Measurements from ENCODE around the gene NIPSNAP2. TPM values are rescaled to one million over a fixed set of nuclear protein-coding genes. Genes with fewer than 3 reads are reported as not detected.
"Not testable (repeated sequence)": the region's sequence is repeated elsewhere in the genome, so short reads cannot be mapped to it uniquely, and the experiment has no call there.

Gene NIPSNAP2
- total RNA-seq (10 to 100 TPM; 32.7 to 42.5 TPM), total RNA-seq (25.9 to 38.9 reads per million in 2 donors)

- peak within 1 kb of the TSS; percentile 96 for H3K27ac Mint-ChIP-seq
- peaks cover 2% of the 10 kb centered on the region for H3K36me3 Mint-ChIP-seq (ENCODE audit: low read depth)
- ATAC-seq (peak; percentile 92), DNase-seq (peak; percentile 57 to 77 (median 67))
- H3K9me3 ChIP-seq (ENCODE audit: control insufficient read depth, low read length, poor library complexity, severe bottlenecking), result no peaks in the 10 kb centered on the region
- H3K4me1 Mint-ChIP-seq, result peaks cover 23% of the 10 kb centered on the region
- peak within 1 kb of the TSS; percentile 81 for H3K4me3 Mint-ChIP-seq
- H3K27me3 Mint-ChIP-seq, result no peaks in the 10 kb centered on the region
Observed at GRCh38 chr7:55964261-55965099, at the start of gene NIPSNAP2. NIPSNAP2 (plus strand) TSS chr7:55964585; CDS start chr7:55964610, 25 bp downstream.

DNA sequence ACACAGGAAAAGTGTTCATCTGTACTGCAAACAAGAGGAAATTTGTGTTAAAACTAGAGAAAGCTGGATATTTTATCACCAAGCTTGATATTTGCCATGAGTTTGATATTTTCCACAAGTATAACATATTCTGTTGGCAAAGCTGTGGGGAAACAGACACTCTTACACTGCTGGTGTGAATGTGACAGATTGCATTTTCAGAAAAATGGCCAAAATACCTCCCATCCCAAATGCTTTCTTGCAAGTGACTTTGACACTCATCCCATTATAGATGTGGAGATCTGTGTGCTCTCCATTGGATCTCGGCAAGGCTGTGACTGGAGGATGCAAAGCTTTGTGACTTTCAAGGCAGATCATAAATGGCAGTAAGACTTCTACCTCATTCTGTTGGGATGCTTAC is 46.6 kb upstream of the NIPSNAP2 start:
- H3K9me3 ChIP-seq (ENCODE audit: control insufficient read depth, low read length, poor library complexity, severe bottlenecking), result no peaks in the 10 kb centered on the region
- H3K36me3 Mint-ChIP-seq (ENCODE audit: low read depth), result peaks cover 5% of the 10 kb centered on the region
- H3K27ac Mint-ChIP-seq, result no peak overlapping the region
- no peak overlapping the region for H3K4me3 Mint-ChIP-seq
- H3K27me3 Mint-ChIP-seq, result no peaks in the 10 kb centered on the region
- DNase-seq, result no peak
- ATAC-seq, result no peak
- H3K4me1 Mint-ChIP-seq, result no peaks in the 10 kb centered on the region

DNA sequence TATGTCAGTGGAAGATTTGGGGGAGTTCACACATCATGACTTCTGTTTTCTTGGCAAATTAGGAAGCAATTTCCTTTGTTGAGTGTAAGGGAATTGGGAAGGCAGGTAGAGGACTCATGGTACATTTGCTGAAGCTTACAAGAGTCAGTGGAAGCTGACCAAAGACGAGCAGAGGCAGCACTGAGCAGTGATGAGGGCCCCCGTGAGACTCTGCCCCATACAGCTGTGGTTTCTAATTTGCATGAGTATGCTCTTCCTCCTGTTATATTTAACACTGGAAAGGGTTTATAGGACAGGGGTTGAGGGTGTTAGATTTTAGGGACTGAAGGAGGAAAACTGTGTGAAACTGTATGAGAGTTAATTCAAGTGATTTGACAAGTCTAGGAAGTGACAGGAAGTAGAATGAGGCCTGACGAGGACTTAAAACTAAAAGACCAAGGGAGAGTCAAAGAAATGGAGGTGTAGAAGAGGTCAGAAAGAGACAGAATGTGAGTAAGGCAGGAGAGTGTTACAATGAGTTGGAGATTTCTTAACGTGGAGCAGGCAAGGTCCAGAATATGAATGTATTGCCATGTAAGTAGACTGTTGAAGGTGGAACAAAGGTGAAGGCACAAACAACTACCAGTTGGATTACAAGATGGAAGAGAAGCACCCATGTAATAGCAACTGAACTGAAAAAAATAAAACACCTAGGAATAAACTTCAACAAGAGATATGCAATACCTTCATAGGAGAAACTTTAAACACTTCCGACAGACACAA is 36.2 kb upstream of the NIPSNAP2 start:
- H3K36me3 Mint-ChIP-seq (ENCODE audit: low read depth), result peaks cover 14% of the 10 kb centered on the region
- H3K27me3 Mint-ChIP-seq, result no peaks in the 10 kb centered on the region
- no peak overlapping the region for H3K27ac Mint-ChIP-seq
- H3K4me1 Mint-ChIP-seq, result peaks cover 2% of the 10 kb centered on the region
- DNase-seq, result no peak
- H3K9me3 ChIP-seq (ENCODE audit: control insufficient read depth, low read length, poor library complexity, severe bottlenecking), result no peaks in the 10 kb centered on the region
- no peak for ATAC-seq
- H3K4me3 Mint-ChIP-seq, result no peak overlapping the region

DNA sequence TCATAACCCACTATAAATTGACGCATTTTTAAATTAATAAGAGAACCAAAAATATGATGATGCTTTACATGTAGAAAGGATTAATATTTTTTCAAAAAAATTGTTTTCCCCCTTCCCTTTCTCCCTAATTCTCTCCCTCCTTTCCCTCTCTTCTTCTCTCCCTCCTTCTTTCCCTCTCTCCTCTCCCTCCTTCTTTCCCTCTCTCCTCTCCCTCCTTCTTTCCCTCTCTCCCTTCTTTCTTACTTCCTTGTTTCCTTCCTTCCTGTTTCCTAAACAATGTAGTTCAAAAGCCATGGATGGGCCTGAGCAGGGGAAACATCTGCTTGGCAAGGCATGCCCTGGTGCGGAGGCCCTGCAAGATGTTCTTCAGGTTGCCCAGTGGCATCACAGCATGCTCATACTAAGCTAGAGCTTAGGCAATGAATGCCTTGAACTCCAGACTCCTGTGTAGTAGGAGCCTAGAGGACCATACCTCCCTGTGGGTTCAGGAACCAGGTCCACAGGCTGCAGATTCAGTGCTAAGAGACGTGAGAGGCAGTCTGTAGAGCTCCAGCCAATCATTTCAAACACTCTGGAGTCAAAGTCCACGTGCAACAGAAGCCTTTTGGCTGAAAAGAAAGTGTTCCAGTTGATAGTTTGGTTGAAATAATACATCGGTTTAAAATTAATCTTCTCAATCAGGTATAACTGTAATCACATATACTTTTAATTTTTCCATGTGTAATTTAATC is 32.8 kb upstream of the NIPSNAP2 start:
- H3K27ac Mint-ChIP-seq, result no peak overlapping the region

DNA sequence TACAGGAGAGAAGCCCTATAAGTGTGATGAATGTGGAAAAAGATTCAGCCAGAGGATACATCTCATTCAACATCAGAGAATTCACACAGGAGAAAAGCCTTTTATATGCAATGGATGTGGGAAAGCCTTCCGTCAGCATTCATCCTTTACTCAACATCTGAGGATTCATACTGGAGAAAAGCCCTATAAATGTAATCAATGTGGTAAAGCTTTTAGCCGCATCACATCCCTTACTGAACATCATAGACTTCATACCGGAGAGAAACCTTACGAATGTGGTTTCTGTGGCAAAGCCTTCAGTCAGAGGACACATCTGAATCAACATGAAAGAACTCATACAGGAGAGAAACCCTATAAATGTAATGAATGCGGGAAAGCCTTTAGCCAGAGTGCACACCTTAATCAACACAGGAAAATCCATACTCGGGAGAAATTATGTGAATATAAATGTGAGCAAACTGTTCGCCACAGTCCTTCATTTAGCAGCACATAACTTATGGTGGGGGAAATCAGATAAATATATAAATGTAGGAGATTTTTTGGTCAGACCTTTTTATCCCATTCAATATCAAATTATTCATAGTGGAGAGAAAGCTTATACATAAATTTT is 24.8 kb upstream of the NIPSNAP2 start:
- no peaks in the 10 kb centered on the region for H3K4me1 Mint-ChIP-seq
- DNase-seq, result no peak
- no peaks in the 10 kb centered on the region for H3K9me3 ChIP-seq (ENCODE audit: control insufficient read depth, low read length, poor library complexity, severe bottlenecking)
- H3K36me3 Mint-ChIP-seq (ENCODE audit: low read depth), result peaks cover 2% of the 10 kb centered on the region
- H3K4me3 Mint-ChIP-seq, result no peak overlapping the region
- no peak overlapping the region for H3K27ac Mint-ChIP-seq
- no peak for ATAC-seq
- no peaks in the 10 kb centered on the region for H3K27me3 Mint-ChIP-seq

More for the DNA sequence above, 32.8 kb upstream of the NIPSNAP2 start:
- no peak for DNase-seq
- no peak for ATAC-seq
- H3K9me3 ChIP-seq (ENCODE audit: control insufficient read depth, low read length, poor library complexity, severe bottlenecking), result no peaks in the 10 kb centered on the region
- Mint-ChIP-seq H3K27me3 (no peaks in the 10 kb centered on the region), H3K4me3 (no peak overlapping the region), H3K4me1 (peaks cover 2% of the 10 kb centered on the region), H3K36me3 (ENCODE audit: low read depth) (peaks cover 6% of the 10 kb centered on the region)

DNA sequence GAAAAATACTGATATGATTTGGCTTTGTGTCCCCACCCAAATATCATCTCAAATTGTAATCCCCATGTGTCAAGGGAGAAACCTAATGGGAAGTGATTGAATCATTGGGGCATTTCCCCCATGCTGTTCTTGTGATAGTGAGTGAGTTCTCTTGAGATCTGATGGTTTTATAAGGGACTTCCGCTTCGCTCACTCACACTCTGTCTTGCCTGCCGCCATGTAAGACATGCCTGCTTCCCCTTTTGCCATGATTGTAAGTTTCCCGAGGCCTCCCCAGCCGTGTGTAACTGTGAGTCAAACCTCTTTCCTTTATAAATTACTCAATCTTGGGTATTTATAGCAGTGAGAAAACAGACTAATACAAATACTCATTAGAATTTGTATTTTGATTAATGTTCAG is 17.8 kb upstream of the NIPSNAP2 start:
- peaks cover 3% of the 10 kb centered on the region for H3K4me1 Mint-ChIP-seq
- no peaks in the 10 kb centered on the region for H3K27me3 Mint-ChIP-seq
- H3K27ac Mint-ChIP-seq, result no peak overlapping the region
- ATAC-seq, result no peak
- H3K36me3 Mint-ChIP-seq (ENCODE audit: low read depth), result no peaks in the 10 kb centered on the region
- no peak for DNase-seq
- no peaks in the 10 kb centered on the region for H3K9me3 ChIP-seq (ENCODE audit: control insufficient read depth, low read length, poor library complexity, severe bottlenecking)
- H3K4me3 Mint-ChIP-seq, result no peak overlapping the region

DNA sequence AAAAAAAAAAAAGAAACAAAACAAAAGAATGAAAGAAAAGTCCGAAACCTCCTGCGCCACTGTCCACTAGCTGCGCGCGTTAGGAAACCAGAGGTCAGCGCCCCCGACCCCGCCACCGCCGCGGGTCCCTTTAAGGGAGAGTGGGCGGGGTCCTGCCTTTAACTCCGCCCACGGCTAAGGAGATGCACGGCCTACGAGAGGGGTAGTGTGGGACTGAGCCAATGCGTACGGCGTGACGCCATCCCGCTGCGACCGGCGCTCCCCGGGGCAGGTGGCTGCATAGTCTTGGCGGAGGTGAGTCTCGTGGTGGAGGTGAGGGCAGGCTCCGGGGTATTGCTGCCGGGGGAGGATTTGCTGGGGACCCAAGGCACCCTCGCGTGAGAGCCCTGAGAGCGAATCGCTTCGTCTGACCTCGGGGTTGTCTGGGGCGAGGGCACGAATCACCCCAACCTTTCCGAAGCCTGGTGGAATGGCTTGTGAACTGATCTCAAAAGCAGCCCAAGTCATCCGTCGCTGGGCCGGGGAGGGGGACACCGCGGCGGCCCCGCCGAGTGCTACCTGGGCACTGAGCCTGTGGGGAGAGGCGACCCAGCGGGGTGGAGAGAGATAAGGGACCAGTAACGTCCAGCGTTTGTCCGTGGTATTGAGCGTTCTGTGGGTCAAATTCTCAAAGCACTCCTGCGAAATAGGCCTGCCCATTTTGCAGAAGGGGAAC is 12.6 kb upstream of the NIPSNAP2 start, which contains the start of gene MRPS17:
MRPS17 (plus strand) TSS at position 241 of the 715 bp plus-strand sequence. CDS start 1,319 bp downstream, outside the sequence.
- H3K9me3 ChIP-seq (ENCODE audit: control insufficient read depth, low read length, poor library complexity, severe bottlenecking), result no peaks in the 10 kb centered on the region
- Mint-ChIP-seq H3K27me3 (no peaks in the 10 kb centered on the region), H3K4me3 (peak within 1 kb of the TSS; percentile 97), H3K4me1 (peaks cover 15% of the 10 kb centered on the region), H3K27ac (peak within 1 kb of the TSS; percentile 94), H3K36me3 (ENCODE audit: low read depth) (peaks cover 5% of the 10 kb centered on the region)
- DNase-seq, result peak; percentile 83 to 92 (median 86)
- peak; percentile 100 for ATAC-seq

GRCh38 chr7:55952352-55952671 is 12.1 kb upstream of the NIPSNAP2 start:
- not testable (repeated sequence) for H3K27me3 Mint-ChIP-seq; ATAC-seq; H3K36me3 Mint-ChIP-seq (ENCODE audit: low read depth); H3K9me3 ChIP-seq (ENCODE audit: control insufficient read depth, low read length, poor library complexity, severe bottlenecking); DNase-seq
- Mint-ChIP-seq H3K4me1 (peaks cover 15% of the 10 kb centered on the region), H3K27ac (peak overlapping the region; percentile 94), H3K4me3 (peak overlapping the region; percentile 97)

DNA sequence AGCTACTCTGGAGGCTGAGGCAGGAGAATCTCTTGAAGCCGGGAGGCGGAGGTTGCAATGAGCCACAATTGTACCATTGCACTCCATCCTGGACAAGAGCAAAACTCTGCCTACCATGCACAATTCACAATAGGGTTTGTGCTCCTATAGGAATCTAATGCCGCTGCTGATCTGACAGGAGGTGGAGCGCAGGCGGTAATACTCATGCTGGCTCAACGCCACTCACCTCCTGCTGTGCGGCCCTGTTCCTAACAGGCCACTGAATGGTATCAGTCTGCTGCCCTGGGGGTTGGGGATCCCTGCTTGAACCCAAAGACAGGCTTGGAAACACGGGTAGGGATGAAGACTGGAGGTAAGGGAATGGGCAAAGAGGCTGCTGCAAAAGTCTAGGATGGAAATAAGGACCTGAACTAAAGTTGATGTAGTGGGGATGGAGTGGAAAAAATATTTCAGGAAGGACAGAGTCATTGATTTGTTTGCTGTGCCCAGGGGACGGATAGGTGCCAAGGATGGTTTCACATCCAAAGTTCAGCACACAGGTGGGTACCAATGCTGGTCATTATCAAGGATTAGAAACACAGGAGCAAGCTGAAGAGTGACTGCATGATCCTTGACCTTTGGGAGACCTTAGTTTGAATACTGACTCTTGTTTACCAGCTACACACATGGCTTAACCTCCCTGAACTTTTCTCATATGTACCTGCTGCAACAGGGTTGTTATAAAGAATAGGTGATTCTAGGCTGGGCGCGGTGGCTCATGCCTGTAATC is 10.5 kb upstream of the NIPSNAP2 start:
- no peaks in the 10 kb centered on the region for H3K9me3 ChIP-seq (ENCODE audit: control insufficient read depth, low read length, poor library complexity, severe bottlenecking)
- Mint-ChIP-seq H3K4me1 (peaks cover 19% of the 10 kb centered on the region), H3K36me3 (ENCODE audit: low read depth) (peaks cover 5% of the 10 kb centered on the region), H3K27ac (peak overlapping the region; percentile 94), H3K27me3 (no peaks in the 10 kb centered on the region), H3K4me3 (peak overlapping the region; percentile 97)
- ATAC-seq (no peak), DNase-seq (no peak)

DNA sequence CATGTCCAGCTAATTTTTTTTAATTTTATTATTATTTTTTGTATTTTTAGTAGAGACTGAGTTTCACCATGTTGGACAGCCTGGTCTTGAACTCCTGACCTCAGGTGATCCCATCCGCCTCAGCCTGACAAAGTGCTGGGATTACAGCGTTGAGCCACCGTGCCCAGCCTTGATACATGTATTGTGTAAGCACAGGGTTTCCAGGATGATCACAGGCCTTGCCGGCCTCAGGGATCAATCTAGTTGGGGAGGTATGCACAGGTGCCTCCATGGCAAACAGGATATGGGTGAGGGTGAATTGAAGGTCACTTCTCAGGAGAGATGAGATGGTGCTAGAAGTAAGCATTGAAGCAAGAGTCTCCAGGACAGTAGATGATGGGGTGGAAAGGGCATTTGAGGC is 7.2 kb upstream of the NIPSNAP2 start:
- Mint-ChIP-seq H3K27me3 (no peaks in the 10 kb centered on the region), H3K4me1 (peaks cover 11% of the 10 kb centered on the region), H3K27ac (no peak overlapping the region), H3K36me3 (ENCODE audit: low read depth) (peaks cover 3% of the 10 kb centered on the region), H3K4me3 (no peak overlapping the region)
- no peak for DNase-seq
- no peak for ATAC-seq
- no peaks in the 10 kb centered on the region for H3K9me3 ChIP-seq (ENCODE audit: control insufficient read depth, low read length, poor library complexity, severe bottlenecking)

- H3K9me3 ChIP-seq (ENCODE audit: control insufficient read depth, low read length, poor library complexity, severe bottlenecking), result no peaks in the 10 kb centered on the region
- Mint-ChIP-seq H3K27me3 (no peaks in the 10 kb centered on the region), H3K36me3 (ENCODE audit: low read depth) (no peaks in the 10 kb centered on the region), H3K27ac (peak overlapping the region; percentile 96), H3K4me1 (peaks cover 15% of the 10 kb centered on the region), H3K4me3 (no peak overlapping the region)
- ATAC-seq, result no peak
- no peak for DNase-seq
Observed at GRCh38 chr7:55962014-55962413, 2.4 kb upstream of the NIPSNAP2 start.

Measured in T-helper 17 cell (primary cell).